AG08395 (cell line): ENCODE data around the gene MYBPC2.
A peak's percentile ranks its signal among the peaks of the same experiment; 100 is the strongest.

Source experiments
- DNase-seq: peaks from one replicate; pipeline ENCODE4 v3.0.0; 2012; ENCODE audit warnings: mixed read lengths, low spot score

The MYBPC2 gene

GRCh38 chr19:50500753-50501151 is 68.1 kb downstream of the MYBPC2 start:
- DNase-seq, result no peak

GRCh38 chr19:50501186-50501567 is 68.5 kb downstream of the MYBPC2 start:
- no peak for DNase-seq

- no peak for DNase-seq
These were observed 69.1 kb downstream of the MYBPC2 start for GRCh38 chr19:50501568-50502475.

- no peak for DNase-seq
These were observed 73.3 kb downstream of the MYBPC2 start for GRCh38 chr19:50505856-50506611.

GRCh38 chr19:50506700-50507099 is 74.0 kb downstream of the MYBPC2 start:
- no peak for DNase-seq

GRCh38 chr19:50507376-50507775 is 74.7 kb downstream of the MYBPC2 start:
- no peak for DNase-seq

GRCh38 chr19:50508843-50509190 is 76.1 kb downstream of the MYBPC2 start:
- no peak for DNase-seq

GRCh38 chr19:50509366-50509765 is 76.7 kb downstream of the MYBPC2 start:
- DNase-seq, result no peak

GRCh38 chr19:50510121-50510670 is 77.5 kb downstream of the MYBPC2 start:
- DNase-seq, result peak; percentile 23

- peak; percentile 8 for DNase-seq
These were observed 78.0 kb downstream of the MYBPC2 start for GRCh38 chr19:50510700-50511068.

GRCh38 chr19:50511069-50511822 is 78.6 kb downstream of the MYBPC2 start, which contains the start of gene JOSD2:
Gene JOSD2 (minus strand): TSS chr19:50511191. CDS start chr19:50510431, 760 bp downstream.
- DNase-seq, result peak; percentile 98

GRCh38 chr19:50512112-50512998 is 79.7 kb downstream of the MYBPC2 start:
- no peak for DNase-seq

- no peak for DNase-seq
These were observed 80.5 kb downstream of the MYBPC2 start for GRCh38 chr19:50512999-50513745.

GRCh38 chr19:50513746-50514345 is 81.2 kb downstream of the MYBPC2 start, which contains the start of gene ASPDH:
Gene ASPDH (minus strand): TSS chr19:50513913. CDS start chr19:50513823, 90 bp downstream.
- no peak for DNase-seq

GRCh38 chr19:50514346-50515167 is 81.9 kb downstream of the MYBPC2 start:
- no peak for DNase-seq

GRCh38 chr19:50515168-50515561 is 82.5 kb downstream of the MYBPC2 start:
- no peak for DNase-seq
